HG03520 (cell line): ENCODE data around the gene KRIT1.
A peak's percentile ranks its signal among the peaks of the same experiment; 100 is the strongest.

Source experiments
- ATAC-seq: cut with Tn5 transposase; IDR thresholded peaks from one replicate; pipeline ENCODE4 v1.9.1; 2021; ENCODE audit warnings: mild to moderate bottlenecking, moderate library complexity; ENCODE audit not compliant: unreplicated experiment

Gene KRIT1

GRCh38 chr7:92158660-92159575 is 86.8 kb downstream of the KRIT1 start:
- ATAC-seq = peak; percentile 81

- ATAC-seq = no peak
Observed at GRCh38 chr7:92156990-92157389, 88.7 kb downstream of the KRIT1 start.

- no peak for ATAC-seq
Observed at GRCh38 chr7:92155108-92155739, 90.5 kb downstream of the KRIT1 start.

- ATAC-seq = no peak
Observed at GRCh38 chr7:92150450-92151017, 95.2 kb downstream of the KRIT1 start.

- no peak for ATAC-seq
Observed at GRCh38 chr7:92149736-92150239, 95.9 kb downstream of the KRIT1 start.
